GM12878 (cell line): Measurements from ENCODE around the gene SGTA. TPM values are rescaled to one million over a fixed set of nuclear protein-coding genes. Genes with fewer than 3 reads are reported as not detected.

Experiments
- ATF7 ChIP-seq: fragments of 450-650 bp; IDR thresholded peaks from 2 replicates; pipeline ENCODE4 v1.6.1; 2016; ENCODE audit warnings: low read depth, mild to moderate bottlenecking
- BCL11A ChIP-seq: IDR thresholded peaks from 2 replicates; pipeline ENCODE4 v1.6.1; 2011; ENCODE audit warnings: low read depth, low read length
- BMI1 ChIP-seq: fragments of 450-650 bp; IDR thresholded peaks from 2 replicates; pipeline ENCODE4 v1.6.1; 2016; ENCODE audit warnings: mild to moderate bottlenecking, moderate library complexity, borderline replicate concordance
- CBX3 ChIP-seq: fragments of 200-600 bp; sonication (generic); IDR thresholded peaks from 2 replicates; pipeline ENCODE4 v1.6.1; 2016; ENCODE audit warnings: low read depth, borderline replicate concordance
- CHD1 ChIP-seq: IDR thresholded peaks from 2 replicates; pipeline ENCODE4 v1.6.1; 2012; ENCODE audit warnings: low read depth, low read length, improper control_type of control experiment
- DPF2 ChIP-seq: fragments of 450-650 bp; IDR thresholded peaks from 2 replicates; pipeline ENCODE4 v1.6.1; 2017; ENCODE audit warnings: mild to moderate bottlenecking
- FOXM1 ChIP-seq: IDR thresholded peaks from 2 replicates; pipeline ENCODE4 v1.6.1; 2012; ENCODE audit warnings: low read depth, mild to moderate bottlenecking, inconsistent platforms, low read length, moderate library complexity
- HDAC6 ChIP-seq: fragments of 200-600 bp; sonication (generic); IDR thresholded peaks from one replicate; pipeline ENCODE4 v1.8.0; 2017; ENCODE audit warnings: antibody characterized with exemption; ENCODE audit not compliant: unreplicated experiment
- IKZF1 ChIP-seq: fragments of 450-650 bp; conservative IDR thresholded peaks from 2 replicates; pipeline ENCODE4 v1.6.1; 2017; ENCODE audit warnings: antibody characterized with exemption, mild to moderate bottlenecking
- NKRF ChIP-seq: fragments of 450-650 bp; conservative IDR thresholded peaks from 2 replicates; pipeline ENCODE4 v1.6.1; 2017; ENCODE audit warnings: mild to moderate bottlenecking, moderate library complexity
- NR2F1 ChIP-seq: fragments of 450-650 bp; conservative IDR thresholded peaks from 2 replicates; pipeline ENCODE4 v1.6.1; 2017; ENCODE audit warnings: mild to moderate bottlenecking
- POLR2AphosphoS2 ChIP-seq: IDR thresholded peaks from 2 replicates; pipeline ENCODE4 v1.6.1; 2011; ENCODE audit warnings: low read depth, mild to moderate bottlenecking, low read length, improper control_type of control experiment, moderate library complexity
- RBBP5 ChIP-seq: fragments of 200-600 bp; sonication (generic); conservative IDR thresholded peaks from 2 replicates; pipeline ENCODE4 v1.6.1; 2016
- RUNX3 ChIP-seq: IDR thresholded peaks from 2 replicates; pipeline ENCODE4 v1.6.1; 2012; ENCODE audit warnings: low read length, inconsistent platforms
- USF2 ChIP-seq: IDR thresholded peaks from 2 replicates; pipeline ENCODE4 v1.6.1; 2011; ENCODE audit warnings: low read depth, low read length, improper control_type of control experiment, borderline replicate concordance
- ZBED1 ChIP-seq: IDR thresholded peaks from 2 replicates; pipeline ENCODE4 v1.6.1; 2016; ENCODE audit warnings: borderline replicate concordance
- ZBTB33 ChIP-seq: fragments of 450-650 bp; IDR thresholded peaks from 2 replicates; pipeline ENCODE4 v1.6.1; 2017; ENCODE audit warnings: mild to moderate bottlenecking
- ZNF274 ChIP-seq: IDR thresholded peaks from one replicate; pipeline ENCODE4 v1.8.0; 2011; ENCODE audit not compliant: insufficient read length, insufficient read depth
- ZNF384 ChIP-seq: IDR thresholded peaks from 2 replicates; pipeline ENCODE4 v1.6.1; 2012; ENCODE audit warnings: low read depth, mild to moderate bottlenecking, low read length, improper control_type of control experiment, borderline replicate concordance
- polyA plus RNA-seq, 11 experiments: library from polyadenylated mRNA; depleted of rRNA in 4 of 11; unstranded in 6 of 11; stranded (reverse) in 5 of 11; fragments of >200 nt; fragmentation: Nextera tagmentation in 4 of 11; fragmentation: Illumina TruSeq in 1 of 11; extraction: Ambion mirVana in 4 of 11; extraction: Trizol in 1 of 11; gene quantifications; 1 replicate in 1 of 11; 2 replicates in 10 of 11; pipeline versions ENCODE4 v1.2.1 to v1.2.3, GENCODE V29; 2011 to 2016; ENCODE audit warnings: inconsistent platforms in 2 of 11, missing spikeins in 2 of 11, low read depth in 1 of 11
- total RNA-seq, 4 experiments: library from RNA; depleted of rRNA in 3 of 4; stranded (reverse); fragments of >200 nt in 3 of 4; fragmentation: Illumina TruSeq in 1 of 4; extraction: Trizol in 1 of 4; gene quantifications; 2 replicates each; pipeline versions ENCODE4 v1.2.1 to v1.2.3, GENCODE V29; 2013 to 2021
- TF ChIP-seq, protein P1 (sequence below): fragments of 450-650 bp; IDR thresholded peaks from 2 replicates; pipeline ENCODE4 v1.6.1; 2018; ENCODE audit warnings: mild to moderate bottlenecking, low read depth, moderate library complexity; ENCODE audit not compliant: partially characterized antibody

Gene SGTA
- total and polyA plus RNA-seq, 10 of the 15 experiments (the other 5 are each of a cell fraction or from before 2014, with no cell fraction given), result 2.0 to 102 (median 48.2) TPM

DNA sequence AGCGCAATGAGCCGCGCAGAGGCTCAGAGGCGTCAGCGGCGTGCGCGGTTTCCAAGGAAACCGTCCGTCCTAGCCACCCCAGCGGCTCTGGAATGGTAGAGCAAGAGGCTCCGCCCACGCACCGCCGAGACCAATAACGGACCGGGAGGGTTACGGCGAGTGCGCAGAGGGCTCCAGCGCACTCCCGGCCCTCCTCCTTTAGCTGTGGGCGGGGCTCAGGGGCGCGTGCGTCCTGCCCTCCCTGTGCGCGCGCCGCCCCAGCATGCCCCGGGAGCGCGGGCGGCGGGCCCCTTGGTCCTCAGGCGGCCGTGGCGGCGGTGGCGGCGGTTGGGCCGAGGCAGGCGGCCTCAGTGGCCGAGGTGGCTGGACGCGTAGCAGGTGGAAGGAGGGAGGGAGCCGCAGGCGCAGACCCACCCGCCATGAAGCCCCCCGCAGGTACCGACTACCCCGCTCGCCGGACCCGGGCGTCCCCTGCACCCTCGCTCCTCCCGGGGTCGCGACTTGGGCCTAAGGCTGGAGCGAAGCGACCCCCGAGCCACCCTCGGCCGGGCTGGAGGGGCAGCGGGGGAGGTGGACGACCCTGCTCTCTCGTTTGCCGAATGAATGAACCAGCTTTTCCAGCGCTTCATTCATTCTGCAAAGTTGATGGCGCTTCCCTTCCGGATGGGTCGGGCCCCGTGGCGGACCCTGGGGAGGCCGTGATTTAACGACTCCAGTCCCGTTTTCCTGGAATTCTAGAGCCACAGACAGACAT lies 2.3 kb upstream of the SGTA start, which contains the start of gene THOP1 (continued):
- TF ChIP-seq ZBTB33 (no peak), BMI1 (peak; percentile 80; the same call in 1 of the 2 replicates), RUNX3 (no peak; the same call in 1 of the 2 replicates), ZBED1 (no peak), FOXM1 (no peak), DPF2 (peak; percentile 73), IKZF1 (peak; percentile 97), USF2 (no peak), CHD1 (no peak), NR2F1 (peak; percentile 73), POLR2AphosphoS2 (no peak), ATF7 (no peak), CBX3 (no peak), NKRF (peak; percentile 88), RBBP5 (no peak), ZNF274 (no peak), BCL11A (no peak), ZNF384 (no peak), HDAC6 (no peak)
- TF ChIP-seq, protein P1, sequence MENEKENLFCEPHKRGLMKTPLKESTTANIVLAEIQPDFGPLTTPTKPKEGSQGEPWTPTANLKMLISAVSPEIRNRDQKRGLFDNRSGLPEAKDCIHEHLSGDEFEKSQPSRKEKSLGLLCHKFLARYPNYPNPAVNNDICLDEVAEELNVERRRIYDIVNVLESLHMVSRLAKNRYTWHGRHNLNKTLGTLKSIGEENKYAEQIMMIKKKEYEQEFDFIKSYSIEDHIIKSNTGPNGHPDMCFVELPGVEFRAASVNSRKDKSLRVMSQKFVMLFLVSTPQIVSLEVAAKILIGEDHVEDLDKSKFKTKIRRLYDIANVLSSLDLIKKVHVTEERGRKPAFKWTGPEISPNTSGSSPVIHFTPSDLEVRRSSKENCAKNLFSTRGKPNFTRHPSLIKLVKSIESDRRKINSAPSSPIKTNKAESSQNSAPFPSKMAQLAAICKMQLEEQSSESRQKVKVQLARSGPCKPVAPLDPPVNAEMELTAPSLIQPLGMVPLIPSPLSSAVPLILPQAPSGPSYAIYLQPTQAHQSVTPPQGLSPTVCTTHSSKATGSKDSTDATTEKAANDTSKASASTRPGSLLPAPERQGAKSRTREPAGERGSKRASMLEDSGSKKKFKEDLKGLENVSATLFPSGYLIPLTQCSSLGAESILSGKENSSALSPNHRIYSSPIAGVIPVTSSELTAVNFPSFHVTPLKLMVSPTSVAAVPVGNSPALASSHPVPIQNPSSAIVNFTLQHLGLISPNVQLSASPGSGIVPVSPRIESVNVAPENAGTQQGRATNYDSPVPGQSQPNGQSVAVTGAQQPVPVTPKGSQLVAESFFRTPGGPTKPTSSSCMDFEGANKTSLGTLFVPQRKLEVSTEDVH, result no peak
